ELR (cell line): ENCODE measurements around the gene PROC.
"Not testable (repeated sequence)": the region's sequence is repeated elsewhere in the genome, so short reads cannot be mapped to it uniquely, and the experiment has no call there.

Experiments
- DNase-seq: peaks from one replicate; pipeline ENCODE4 v3.0.0-alpha.2; 2015; ENCODE audit warnings: low read depth

The PROC gene

DNA sequence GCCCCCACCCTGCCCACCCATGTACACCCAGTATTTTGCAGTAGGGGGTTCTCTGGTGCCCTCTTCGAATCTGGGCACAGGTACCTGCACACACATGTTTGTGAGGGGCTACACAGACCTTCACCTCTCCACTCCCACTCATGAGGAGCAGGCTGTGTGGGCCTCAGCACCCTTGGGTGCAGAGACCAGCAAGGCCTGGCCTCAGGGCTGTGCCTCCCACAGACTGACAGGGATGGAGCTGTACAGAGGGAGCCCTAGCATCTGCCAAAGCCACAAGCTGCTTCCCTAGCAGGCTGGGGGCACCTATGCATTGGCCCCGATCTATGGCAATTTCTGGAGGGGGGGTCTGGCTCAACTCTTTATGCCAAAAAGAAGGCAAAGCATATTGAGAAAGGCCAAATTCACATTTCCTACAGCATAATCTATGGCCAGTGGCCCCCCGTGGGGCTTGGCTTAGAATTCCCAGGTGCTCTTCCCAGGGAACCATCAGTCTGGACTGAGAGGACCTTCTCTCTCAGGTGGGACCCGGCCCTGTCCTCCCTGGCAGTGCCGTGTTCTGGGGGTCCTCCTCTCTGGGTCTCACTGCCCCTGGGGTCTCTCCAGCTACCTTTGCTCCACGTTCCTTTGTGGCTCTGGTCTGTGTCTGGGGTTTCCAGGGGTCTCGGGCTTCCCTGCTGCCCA, 9.3 kb downstream of the PROC start:
- no peak for DNase-seq

DNA sequence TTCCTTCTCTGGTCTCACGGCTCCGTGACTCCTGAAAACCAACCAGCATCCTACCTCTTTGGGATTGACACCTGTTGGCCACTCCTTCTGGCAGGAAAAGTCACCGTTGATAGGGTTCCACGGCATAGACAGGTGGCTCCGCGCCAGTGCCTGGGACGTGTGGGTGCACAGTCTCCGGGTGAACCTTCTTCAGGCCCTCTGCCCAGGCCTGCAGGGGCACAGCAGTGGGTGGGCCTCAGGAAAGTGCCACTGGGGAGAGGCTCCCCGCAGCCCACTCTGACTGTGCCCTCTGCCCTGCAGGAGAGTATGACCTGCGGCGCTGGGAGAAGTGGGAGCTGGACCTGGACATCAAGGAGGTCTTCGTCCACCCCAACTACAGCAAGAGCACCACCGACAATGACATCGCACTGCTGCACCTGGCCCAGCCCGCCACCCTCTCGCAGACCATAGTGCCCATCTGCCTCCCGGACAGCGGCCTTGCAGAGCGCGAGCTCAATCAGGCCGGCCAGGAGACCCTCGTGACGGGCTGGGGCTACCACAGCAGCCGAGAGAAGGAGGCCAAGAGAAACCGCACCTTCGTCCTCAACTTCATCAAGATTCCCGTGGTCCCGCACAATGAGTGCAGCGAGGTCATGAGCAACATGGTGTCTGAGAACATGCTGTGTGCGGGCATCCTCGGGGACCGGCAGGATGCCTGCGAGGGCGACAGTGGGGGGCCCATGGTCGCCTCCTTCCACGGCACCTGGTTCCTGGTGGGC, 10.0 kb downstream of the PROC start:
- DNase-seq = no peak

DNA sequence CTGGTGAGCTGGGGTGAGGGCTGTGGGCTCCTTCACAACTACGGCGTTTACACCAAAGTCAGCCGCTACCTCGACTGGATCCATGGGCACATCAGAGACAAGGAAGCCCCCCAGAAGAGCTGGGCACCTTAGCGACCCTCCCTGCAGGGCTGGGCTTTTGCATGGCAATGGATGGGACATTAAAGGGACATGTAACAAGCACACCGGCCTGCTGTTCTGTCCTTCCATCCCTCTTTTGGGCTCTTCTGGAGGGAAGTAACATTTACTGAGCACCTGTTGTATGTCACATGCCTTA, 10.5 kb downstream of the PROC start:
- no peak for DNase-seq

DNA sequence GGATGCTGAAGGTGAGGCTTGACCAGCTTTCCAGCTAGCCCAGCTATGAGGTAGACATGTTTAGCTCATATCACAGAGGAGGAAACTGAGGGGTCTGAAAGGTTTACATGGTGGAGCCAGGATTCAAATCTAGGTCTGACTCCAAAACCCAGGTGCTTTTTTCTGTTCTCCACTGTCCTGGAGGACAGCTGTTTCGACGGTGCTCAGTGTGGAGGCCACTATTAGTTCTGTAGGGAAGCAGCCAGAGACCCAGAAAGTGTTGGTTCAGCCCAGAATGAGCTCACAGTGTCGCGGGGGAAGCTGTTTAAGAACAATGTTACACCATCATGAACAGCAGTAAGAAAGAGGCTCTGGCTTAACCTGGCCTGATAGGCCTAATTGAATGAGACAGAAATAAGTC, 11.1 kb downstream of the PROC start:
- no peak for DNase-seq

DNA sequence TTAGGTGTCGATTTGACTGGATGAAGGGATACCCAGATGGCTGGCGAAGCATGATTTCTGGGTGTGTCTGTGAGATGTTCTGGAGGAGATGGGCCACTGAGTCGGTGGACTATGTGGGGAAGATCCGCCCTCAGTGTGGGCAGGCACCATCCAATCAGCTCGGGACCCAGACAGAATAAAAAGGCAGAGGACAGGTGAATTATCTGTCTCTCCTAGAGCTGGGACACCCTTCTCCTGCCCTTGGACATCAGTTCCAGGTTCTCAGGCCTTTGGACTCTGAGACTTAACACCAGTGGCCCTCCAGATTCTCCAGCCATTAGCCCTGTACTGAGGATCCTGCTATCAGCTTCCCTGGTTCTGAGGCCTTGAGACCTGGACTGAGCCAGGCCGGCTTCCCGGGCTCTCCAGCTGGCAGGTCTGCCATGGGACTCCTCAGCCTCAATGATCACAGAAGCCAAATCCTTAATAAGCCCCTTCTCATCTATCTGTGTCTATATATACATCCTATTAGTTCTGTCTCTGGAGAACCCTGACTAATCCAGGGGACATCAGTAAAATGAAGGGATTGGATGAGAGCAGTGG, 11.7 kb downstream of the PROC start:
- DNase-seq = no peak

DNA sequence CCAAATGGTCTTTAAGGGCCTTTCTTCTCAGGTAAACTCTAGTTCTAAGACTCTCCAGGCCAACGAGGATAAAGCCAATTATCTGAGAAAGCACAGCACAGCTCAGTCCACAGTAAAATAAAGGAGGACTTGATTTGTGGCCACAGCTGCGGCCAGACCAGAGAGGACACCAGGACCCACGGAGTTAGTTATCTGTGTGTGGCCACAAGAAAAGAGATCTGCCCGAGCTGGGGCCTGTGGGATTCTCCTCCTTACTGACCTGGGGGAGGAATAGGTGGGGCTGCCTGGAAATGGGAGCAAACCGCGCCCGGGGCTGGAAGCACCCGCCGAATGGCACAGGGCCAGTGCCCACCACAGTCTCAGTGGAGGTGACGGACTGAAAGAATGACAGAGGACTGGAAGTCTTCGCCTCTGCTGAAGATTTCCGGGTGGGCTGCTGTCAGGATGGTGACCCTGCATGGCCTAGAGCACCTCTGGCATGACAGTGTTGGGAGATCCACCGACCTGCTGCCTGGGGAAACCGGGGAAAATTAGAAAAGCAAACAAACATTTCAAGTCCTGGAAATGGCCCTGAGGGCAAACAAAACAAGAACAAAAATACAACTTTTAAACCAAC, 13.3 kb downstream of the PROC start:
- no peak for DNase-seq

DNA sequence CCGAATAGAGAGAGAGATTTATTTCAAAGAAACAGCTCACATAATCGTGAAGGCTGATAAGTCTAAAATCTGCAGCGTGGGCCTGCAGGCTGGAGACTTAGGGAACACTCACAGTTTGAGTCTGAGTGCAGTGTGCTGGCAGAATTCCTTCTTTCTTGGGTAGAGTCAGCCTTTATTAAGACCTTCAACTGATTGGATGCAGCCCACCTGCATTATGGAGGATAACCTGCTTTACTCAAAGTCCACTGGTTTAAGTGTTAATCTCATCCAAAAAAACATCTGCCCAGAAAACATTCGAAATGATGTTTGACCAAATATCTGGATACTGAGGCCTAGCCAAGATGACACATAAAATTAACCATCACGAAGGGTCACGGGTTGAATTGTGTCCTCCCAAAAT, 16.3 kb downstream of the PROC start:
- no peak for DNase-seq

DNA sequence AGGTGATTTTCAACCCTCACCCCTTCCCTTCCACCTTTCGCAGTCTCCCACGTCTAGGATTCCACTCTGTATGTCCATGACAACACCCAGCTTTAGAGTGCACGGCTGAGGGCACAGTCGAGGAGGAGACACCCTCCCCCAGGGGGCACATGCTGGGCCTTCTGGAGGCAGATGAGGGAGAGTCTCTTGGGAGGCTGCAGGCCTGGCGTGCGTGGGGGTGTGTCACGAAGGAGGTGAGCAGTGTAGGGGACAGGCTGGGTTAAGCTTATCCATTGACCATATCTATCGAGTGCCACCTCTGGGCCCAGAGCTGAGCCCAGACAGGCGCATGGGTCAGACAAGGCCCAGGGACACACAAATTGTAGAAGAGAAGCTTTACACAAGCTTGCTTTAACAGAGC, 18.8 kb downstream of the PROC start:
- no peak for DNase-seq

DNA sequence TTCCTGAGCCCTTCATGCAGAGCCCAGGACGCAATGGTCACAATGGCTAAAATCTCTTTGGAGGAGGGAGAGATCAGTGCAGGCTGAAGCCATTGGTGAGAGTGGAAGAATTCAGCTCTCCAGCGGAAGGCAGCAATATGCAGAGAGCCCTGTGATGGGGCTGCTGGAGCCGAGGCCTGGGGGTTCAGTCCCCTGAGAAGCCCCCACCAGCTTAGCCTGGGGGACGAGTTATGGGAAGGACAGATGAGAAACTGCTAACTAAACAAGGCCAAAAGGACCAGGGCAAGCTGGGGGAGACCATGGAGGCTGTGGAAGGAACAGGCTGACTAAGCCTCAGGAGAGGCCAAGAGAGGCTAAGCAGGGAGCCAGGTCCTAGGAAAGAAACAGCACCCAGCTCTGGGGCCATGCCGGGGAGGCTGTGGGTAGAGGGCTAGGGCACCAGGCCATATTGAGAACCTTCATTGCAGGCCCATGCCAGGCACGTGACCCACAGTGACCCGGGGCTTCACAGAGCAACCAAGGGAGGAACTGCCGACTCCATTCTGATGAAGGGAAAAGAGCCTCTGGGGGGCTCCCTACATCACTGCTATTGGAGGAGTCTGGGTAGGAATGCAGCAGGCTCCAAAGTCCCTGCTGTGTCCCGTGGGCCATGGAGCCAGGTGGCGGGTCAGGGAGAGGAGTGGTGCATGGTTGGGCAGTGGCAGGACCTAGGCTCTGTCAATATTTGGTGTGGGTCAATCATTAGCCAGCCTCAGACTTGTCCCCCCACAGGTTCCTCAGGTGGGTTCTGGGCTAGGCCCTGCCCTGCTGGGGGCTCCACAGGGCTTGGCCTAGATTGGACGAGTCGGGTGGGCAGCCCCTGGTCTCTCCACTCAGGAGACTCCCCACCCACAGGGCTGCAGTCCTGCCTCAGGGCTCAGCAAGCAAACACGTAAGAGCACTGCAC, 19.8 kb downstream of the PROC start:
- DNase-seq = no peak

DNA sequence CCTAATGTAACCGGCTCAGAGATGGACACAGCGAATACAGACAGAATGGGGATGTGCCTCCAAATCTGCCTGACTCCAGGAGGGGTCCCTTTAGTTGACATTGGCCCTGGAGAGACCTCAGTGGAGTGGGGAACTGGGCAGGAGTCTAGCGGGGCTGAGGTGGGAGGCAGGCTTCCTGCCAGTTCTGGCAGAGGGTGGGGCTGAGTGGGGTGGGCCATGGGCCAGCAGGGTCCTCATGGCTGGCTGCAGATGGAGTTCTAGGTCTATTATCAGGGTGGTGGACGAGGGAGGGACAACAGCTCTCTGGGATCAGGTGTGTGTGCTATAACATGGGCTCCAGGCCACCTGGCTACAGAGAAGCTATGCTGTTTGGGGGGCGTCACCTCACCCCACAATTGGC, 21.1 kb downstream of the PROC start:
- no peak for DNase-seq

DNA sequence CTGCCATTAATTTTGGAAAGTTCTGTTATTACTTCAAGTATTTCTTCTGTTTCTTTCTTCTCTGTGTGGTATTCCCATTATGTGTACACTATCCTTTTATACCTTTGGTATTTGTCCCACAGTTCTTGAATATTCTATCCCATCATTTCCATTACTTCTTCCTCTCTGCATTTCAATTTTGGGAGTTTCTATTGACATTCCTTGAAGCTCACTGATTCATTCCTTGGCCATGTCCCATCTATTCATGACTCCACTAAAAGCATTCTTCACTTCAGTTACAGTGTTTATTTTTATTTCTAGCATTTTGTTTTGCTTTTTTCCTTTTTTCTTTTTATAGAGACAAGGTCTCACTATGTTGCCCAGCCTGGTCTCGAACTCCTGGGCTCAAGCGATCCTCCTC, 30.3 kb downstream of the PROC start:
- no peak for DNase-seq

DNA sequence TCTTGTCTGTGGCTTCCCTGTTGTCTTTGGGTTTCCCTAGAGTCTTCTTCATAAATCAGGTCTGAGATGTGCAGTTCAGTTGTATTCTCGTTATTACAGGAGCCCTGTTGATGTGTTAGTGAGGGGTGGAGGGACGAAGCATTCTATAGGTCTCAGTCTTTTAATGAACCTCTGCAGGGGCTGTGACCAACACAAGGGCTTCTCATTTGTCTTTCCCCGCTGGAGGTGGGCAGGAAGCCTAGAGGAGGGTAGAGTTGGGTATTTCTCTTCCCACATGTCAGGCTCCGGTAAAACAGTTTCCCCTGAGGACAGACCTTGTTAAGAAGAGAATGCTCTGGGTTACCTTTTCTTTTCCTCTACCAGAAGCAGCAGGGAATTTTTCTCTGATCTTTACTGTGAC, 31.2 kb downstream of the PROC start:
- no peak for DNase-seq

DNA sequence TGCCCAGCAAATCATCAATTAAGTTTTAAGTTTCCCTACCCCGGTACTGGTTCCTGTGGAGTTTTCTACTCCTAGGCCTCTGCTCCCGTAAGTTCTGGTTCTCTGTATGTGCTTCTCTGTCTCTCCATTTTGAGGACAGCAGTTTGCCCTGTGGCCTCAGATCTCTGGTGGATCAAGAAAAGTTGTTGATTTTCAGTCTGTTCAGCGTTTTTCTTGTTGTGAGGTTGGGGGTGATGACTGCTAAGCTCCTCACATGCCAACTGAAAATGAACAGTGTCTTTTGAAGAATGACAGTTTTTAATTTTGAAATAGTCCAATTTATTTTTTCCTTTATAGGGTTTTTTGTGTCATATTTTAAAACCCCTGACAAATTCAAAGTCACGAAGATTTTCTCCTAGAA, 31.7 kb downstream of the PROC start:
- no peak for DNase-seq

DNA sequence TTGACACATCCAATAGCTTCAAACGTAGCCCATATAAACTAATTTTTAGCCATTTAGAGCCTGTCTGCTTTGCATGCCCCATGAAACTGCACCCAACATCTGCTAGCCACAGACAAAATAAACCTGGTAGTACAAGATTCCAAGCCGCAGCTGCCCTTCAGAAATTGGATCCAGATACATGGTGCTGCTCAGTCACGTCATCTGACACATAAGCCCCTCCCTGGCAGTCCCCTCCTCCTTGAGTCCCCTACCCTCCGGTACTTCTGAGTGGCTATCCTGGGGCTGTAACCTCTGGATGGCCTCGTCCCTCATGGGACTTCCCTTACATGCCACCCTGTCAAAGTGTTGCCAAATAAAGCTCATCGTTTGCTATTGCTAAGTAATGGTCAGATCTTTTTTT, 33.8 kb downstream of the PROC start:
- DNase-seq = no peak

DNA sequence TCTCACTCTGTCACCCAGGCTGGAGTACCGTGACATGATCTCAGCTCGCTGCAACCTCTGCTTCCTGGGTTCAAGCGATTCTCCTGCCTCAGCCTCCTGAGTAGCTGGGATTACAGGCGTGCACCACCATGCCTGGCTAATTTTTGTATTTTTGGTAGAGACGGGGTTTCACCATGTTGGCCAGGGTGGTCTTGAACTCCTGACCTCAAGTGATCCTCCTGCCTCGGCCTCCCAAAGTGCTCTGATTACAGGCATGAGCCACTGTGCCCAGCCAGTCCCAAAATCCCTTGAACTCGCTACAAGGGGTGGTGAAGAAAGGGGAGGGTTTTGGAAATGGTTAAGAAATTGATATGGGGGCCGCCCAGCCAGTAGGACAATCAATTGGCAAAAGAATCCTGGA, 34.2 kb downstream of the PROC start:
- DNase-seq = not testable (repeated sequence)

DNA sequence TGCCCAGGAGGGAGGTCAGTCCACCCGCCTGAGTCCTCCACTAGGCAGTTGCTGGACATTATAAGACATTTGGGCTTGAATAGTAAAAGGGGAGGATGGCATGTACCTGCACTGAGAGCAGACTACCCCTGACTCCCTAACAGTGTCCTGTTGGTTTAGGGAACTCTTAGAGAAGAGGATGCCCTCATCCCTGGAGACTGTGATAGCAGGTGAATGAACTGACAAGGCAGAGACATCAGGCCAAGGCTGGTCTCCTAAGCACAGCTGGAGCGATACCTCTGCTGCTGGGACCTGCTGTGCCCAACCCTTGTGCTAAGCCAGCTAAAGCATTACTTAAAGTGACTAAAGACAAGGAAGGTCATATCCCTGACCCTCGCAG, 34.8 kb downstream of the PROC start:
- no peak for DNase-seq

DNA sequence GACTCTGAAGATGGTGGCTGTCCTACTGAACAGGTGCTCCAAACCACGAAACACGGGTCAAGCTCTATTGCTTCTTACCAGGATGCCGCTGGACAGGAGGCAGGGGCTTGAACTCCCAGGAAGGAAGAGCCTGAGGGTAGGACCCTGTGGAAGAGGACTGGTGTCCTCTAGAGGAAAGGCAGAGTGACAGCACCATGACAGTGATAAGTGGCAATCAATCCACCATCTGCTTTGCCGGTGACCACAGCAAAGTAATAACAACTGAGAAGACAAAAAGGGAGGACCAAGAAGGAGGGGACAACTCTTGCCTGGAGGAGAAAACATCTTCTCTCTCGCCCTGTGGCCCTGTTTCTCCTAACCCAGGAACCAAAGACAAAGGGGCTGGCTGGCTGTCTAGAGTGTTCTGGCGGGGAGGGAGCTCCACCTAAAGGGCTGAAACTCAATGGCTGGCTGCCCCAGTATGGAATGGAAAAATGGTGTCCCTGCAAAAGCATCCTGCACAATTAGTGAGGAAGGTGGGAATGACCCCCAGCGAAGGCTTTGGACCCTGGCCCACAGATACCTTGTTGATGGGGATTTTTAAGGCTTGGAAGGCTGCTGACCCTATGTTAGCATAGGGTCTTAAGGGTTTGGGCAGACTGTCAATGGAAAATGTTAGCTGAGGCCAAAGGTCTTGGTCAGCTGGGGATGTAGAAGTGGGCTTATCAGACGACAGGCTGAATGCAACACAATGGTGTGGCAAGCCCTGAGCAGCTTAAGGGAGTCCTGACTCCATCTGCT, 35.4 kb downstream of the PROC start:
- DNase-seq = peak; percentile 35

DNA sequence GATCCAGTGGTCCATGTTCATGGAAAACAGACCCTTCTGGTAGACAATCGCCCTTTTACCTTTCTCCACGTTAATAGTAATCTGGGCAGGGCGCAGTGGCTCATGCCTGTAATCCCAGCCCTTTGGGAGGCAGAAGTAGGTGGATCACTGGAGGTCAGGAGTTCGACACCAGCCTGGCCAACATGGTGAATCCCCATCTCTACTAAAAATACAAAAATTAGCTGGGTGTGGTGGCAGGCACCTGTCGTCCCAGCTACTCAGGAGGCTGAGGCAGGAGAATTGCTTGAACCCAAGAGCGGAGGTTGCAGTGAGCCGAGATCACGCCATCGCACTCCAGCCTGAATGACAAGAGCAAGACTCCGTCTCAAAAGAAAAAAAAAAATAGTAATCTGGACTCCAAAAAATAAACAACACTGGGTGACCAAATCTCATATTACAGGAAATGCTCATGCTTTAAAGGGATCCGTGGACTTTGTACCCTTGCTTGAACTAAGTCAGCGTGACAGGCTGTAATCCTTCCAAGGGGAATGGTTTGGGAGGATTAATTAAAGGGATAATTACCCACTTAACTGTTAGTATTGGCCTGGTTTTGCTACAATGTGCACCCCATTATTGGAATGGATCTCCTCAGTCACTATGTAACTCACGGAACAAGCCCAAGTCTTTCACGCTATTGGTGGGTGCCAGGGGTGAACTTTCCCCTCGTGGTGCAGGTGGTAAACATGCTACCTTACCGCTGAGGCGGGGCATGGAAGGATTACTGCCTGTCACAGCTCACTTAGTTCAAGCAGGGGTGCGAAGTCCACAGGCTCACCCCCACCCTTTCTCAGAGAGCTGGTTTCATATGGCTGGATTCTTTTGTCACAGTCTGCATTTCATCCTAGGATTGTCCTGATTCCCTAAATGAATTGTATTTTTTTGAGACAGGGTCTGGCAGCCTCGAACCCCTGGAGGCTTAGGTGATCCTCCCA, 36.7 kb downstream of the PROC start:
- no peak for DNase-seq

DNA sequence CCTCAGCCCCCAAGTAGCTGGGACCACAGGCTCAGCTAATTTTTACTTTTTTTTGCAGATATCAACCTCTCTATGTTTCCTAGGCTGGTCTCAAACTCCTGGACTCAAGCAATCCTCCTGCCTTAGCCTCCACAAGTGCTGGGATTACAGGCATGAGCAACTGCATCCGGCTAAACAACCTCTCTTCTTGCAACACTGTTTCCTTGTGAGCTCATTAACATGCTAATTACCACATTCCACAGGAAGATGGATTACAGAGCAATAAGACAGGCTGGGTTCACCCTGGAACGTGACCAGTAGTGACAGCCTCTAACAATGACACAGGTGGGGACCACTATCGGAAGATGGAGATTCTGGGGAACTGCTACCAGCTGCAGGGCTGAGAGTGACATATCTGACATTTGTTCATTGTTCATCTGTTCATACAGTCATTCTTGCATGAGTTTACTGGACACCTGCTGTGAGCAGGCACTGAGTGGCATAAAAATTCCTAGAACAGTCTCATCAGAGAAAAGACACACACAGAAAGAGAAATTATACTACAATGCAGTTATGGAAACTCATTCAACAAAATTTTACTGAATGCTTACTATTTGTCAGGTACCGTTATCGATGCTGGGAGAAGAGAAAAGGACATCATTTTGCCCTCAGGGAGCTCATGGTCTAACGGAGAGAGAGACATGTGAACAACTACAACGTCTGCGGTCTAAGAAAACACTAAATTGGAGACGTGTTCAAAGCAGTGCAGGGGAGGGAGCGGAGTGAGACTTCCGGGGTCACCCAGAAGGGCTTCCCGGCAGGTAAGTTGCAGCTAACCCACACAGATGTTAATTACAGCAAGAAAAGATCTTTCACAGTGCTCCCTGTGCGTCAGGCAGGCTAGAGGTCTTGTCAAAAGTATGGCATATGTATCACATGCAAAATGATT, 37.6 kb downstream of the PROC start:
- no peak for DNase-seq
